Chondrocyte (in vitro differentiated cells): ENCODE data around the gene AP1S1. TPM values are rescaled to one million over a fixed set of nuclear protein-coding genes. Genes with fewer than 3 reads are reported as not detected.

Experiments
- DNase-seq: peaks from one replicate; pipeline ENCODE4 v3.0.0; 2021; ENCODE audit warnings: mixed read lengths, low spot score
- H3K27ac Mint-ChIP-seq: one replicate; pipeline ENCODE4 v1.8.0; 2021; ENCODE audit warnings: mild to moderate bottlenecking, moderate library complexity, mixed read lengths; ENCODE audit not compliant: unreplicated experiment
- H3K27me3 Mint-ChIP-seq: 2 replicates; pipeline ENCODE4 v1.8.0; 2021; ENCODE audit warnings: low read depth, mixed read lengths
- H3K36me3 Mint-ChIP-seq: 2 replicates; pipeline ENCODE4 v1.8.0; 2021; ENCODE audit warnings: low read depth, mixed read lengths
- H3K4me1 Mint-ChIP-seq: 2 replicates; pipeline ENCODE4 v1.8.0; 2021; ENCODE audit warnings: low read depth, mild to moderate bottlenecking, mixed read lengths
- H3K4me3 Mint-ChIP-seq: one replicate; pipeline ENCODE4 v1.8.0; 2021; ENCODE audit warnings: mild to moderate bottlenecking, moderate library complexity, mixed read lengths; ENCODE audit not compliant: unreplicated experiment
- H3K9me3 Mint-ChIP-seq: 2 replicates; pipeline ENCODE4 v1.8.0; 2021; ENCODE audit warnings: low read depth, mixed read lengths
- total RNA-seq: library from RNA; stranded (reverse); gene quantifications from 3 replicates; pipeline ENCODE4 v1.2.1, GENCODE V29; 2021
- TF ChIP-seq, protein P1 (sequence below): fragments of 200-600 bp; sonication (generic); IDR thresholded peaks from 2 replicates; pipeline ENCODE4 v1.5.0; 2021; ENCODE audit warnings: antibody characterized with exemption, mild to moderate bottlenecking, moderate library complexity

The AP1S1 gene
- total RNA-seq, 1 donor from 2014 or later, result 60.4 TPM

DNA sequence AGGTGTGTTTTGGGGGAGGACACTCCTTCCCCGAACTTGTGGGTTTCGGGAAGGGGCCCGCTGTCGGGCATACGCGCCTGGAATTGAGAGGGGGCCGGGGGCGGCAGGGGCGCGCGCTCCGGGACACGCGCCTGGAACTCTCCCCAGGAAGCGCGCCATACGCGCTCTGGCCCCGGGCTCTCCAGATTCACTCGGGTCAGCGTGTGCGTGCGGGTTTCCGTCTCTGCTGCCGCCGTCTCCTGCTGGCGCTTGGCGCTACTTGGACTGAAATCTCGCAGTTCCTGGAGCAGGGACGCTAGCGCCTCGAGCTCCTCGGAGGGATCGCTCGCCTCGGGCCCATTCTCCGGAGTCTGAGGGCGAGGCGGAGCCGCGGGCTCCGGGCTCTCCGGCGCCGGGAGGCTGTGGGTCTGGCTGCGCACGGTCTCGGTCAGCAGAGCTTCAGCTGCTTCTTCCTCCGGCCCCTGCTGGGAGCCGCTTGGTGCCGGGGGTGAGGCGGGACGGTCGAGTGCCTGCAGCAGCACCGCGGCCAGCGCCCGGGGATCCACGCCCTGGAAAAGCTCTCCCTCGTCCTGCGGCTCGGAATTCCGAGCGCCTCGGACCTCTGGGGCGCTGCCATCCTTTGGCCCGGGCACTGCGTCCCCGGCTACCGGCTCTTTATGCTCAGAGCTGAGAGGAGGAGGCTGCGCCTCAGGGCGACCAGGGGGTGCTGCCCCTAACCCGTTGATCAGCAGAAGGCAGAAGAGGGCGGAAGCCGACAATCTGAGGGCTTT lies 10.0 kb downstream of the AP1S1 start:
- Mint-ChIP-seq H3K9me3 (no peaks in the 10 kb centered on the region), H3K4me3 (peak overlapping the region; percentile 42), H3K27ac (no peak overlapping the region), H3K36me3 (peaks cover 8% of the 10 kb centered on the region), H3K4me1 (peaks cover 33% of the 10 kb centered on the region), H3K27me3 (peaks cover 31% of the 10 kb centered on the region)
- TF ChIP-seq, protein P1, sequence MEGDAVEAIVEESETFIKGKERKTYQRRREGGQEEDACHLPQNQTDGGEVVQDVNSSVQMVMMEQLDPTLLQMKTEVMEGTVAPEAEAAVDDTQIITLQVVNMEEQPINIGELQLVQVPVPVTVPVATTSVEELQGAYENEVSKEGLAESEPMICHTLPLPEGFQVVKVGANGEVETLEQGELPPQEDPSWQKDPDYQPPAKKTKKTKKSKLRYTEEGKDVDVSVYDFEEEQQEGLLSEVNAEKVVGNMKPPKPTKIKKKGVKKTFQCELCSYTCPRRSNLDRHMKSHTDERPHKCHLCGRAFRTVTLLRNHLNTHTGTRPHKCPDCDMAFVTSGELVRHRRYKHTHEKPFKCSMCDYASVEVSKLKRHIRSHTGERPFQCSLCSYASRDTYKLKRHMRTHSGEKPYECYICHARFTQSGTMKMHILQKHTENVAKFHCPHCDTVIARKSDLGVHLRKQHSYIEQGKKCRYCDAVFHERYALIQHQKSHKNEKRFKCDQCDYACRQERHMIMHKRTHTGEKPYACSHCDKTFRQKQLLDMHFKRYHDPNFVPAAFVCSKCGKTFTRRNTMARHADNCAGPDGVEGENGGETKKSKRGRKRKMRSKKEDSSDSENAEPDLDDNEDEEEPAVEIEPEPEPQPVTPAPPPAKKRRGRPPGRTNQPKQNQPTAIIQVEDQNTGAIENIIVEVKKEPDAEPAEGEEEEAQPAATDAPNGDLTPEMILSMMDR, result no peak
- peak; percentile 94 for DNase-seq

DNA sequence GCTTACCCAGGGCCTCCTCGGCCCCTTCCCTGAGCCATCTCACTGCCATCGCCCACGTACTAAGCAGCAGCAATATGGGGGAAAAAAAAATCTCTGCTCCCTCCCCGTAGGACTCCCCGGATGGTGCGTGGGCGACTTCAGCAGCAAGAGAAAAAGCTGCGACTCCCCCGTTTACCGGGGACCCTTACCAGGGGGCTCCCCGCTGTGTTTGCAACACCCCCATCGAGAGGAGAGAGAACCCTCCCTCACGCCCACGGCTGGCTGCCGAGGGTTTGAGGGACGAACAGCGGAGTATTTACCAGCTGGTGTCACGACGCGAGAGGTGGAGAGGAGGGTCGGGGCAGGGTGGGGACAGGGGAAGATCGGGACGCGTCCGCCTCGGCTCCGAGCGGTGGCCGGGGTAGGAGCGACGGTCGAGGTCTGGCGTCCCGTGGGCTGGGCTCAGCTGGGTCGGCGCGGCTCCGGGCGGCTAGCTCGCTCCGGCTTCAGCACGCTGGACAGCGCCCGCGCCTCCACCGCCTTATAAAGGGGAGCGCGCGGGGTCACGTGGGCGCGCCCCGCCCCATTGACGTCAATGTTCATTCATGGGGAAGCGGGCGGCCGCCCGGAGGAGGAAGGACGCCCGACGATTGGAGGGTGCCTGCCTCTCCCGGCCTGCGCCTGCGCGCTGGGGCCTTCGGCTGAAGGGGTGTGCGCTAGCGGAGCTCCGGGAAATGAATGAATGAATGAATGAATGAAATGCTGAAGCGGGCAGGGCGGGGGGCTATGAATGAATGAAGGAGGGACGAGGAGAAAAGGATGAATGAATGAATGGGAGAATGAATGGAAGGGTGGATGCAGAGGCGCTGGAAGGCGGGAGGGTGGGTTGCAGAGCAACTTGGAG lies 11.0 kb downstream of the AP1S1 start, which contains the start of gene VGF:
Gene VGF, minus strand, starts transcription at position 495 of the 883 bp plus-strand sequence. CDS start 726 bp downstream, outside the sequence.
- TF ChIP-seq, protein P1, result no peak
- peak within 1 kb of the TSS; percentile 72 for H3K4me3 Mint-ChIP-seq
- H3K27me3 Mint-ChIP-seq, result peaks cover 40% of the 10 kb centered on the region
- peak; percentile 95 for DNase-seq
- H3K9me3 Mint-ChIP-seq, result no peaks in the 10 kb centered on the region
- H3K36me3 Mint-ChIP-seq, result peaks cover 2% of the 10 kb centered on the region
- peak within 1 kb of the TSS; percentile 27 for H3K27ac Mint-ChIP-seq
- peaks cover 40% of the 10 kb centered on the region for H3K4me1 Mint-ChIP-seq

DNA sequence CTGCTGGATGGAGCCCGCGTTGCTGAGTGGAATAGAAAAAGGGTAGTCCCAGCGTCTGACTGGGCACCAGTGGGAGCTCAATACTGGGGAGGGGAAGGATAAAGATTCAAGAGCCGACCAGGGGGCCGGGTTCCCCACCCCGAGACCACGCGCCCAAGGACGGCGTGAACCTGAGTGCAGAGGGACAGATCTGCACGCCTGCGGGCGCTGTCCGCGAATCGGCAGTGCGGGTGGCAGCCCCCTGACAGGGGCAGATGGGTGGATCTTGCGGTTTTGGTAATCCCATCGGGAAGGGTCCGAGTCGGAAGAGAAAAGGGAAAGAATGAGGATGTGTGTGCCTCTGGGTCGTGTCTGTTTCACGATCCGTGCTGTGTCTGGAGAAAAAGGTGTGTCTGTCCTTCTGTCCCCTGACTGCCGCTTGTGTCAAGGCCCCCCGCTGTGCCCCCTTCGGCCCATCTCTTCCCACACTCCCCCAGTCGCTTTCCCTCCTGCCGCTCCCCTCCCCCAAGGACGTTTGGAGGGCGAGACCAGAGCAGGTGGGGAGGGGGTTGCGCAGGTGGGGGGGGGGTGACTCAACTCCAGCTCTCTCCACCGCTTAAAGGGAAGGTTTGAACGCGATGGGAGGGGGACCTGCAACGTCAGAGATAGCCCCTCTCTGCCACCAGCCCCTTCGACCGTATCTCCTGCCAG lies 11.8 kb downstream of the AP1S1 start:
- TF ChIP-seq, protein P1, result no peak
- Mint-ChIP-seq H3K36me3 (peaks cover 2% of the 10 kb centered on the region), H3K27me3 (peaks cover 48% of the 10 kb centered on the region), H3K4me1 (peaks cover 47% of the 10 kb centered on the region), H3K4me3 (peak overlapping the region; percentile 72), H3K9me3 (no peaks in the 10 kb centered on the region), H3K27ac (peak overlapping the region; percentile 14)
- DNase-seq, result no peak

DNA sequence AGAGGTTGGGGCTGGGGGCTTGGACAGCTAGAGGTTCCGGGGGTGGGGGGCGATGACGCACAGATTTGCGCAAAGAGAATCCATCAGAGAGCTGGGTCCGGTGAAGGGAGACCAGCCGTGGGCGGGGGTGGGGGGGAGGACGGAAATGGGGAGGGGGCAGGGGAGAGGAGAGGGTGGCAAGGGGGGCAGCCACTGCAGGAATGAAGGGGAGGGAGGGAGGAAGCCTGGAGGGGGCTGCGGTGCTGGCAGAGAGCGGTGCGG lies 12.3 kb downstream of the AP1S1 start:
- H3K4me3 Mint-ChIP-seq, result no peak overlapping the region
- TF ChIP-seq, protein P1, result no peak
- H3K36me3 Mint-ChIP-seq, result peaks cover 2% of the 10 kb centered on the region

More for the DNA sequence above, 12.3 kb downstream of the AP1S1 start:
- Mint-ChIP-seq H3K27me3 (peaks cover 53% of the 10 kb centered on the region), H3K27ac (no peak overlapping the region), H3K4me1 (peaks cover 52% of the 10 kb centered on the region), H3K9me3 (no peaks in the 10 kb centered on the region)
- no peak for DNase-seq
